HG03442 (cell line): ENCODE results near the gene CNTNAP3B.
"Not testable (repeated sequence)": the region's sequence is repeated elsewhere in the genome, so short reads cannot be mapped to it uniquely, and the experiment has no call there.

Experiments
- ATAC-seq: cut with Tn5 transposase; IDR thresholded peaks from one replicate; pipeline ENCODE4 v1.9.1; 2021; ENCODE audit warnings: mild to moderate bottlenecking, moderate library complexity; ENCODE audit not compliant: unreplicated experiment

CNTNAP3B gene

GRCh38 chr9:42129073-42129729 is at the start of gene CNTNAP3B:
Gene CNTNAP3B, minus strand, starts transcription at chr9:42129426. Its CDS starts 332 bp downstream, at chr9:42129094.
- ATAC-seq: not testable (repeated sequence)

- ATAC-seq: not testable (repeated sequence)
Observed at GRCh38 chr9:42160299-42160698, 31.1 kb upstream of the CNTNAP3B start.

- not testable (repeated sequence) for ATAC-seq
Observed at GRCh38 chr9:42127056-42127841, 2.0 kb downstream of the CNTNAP3B start.

- ATAC-seq: not testable (repeated sequence)
Observed at GRCh38 chr9:42121007-42121406, 8.2 kb downstream of the CNTNAP3B start.

GRCh38 chr9:42095929-42096328 is 33.3 kb downstream of the CNTNAP3B start:
- not testable (repeated sequence) for ATAC-seq

GRCh38 chr9:42084559-42084952 is 44.7 kb downstream of the CNTNAP3B start:
- not testable (repeated sequence) for ATAC-seq

- ATAC-seq: not testable (repeated sequence)
Observed at GRCh38 chr9:42083877-42084558, 45.2 kb downstream of the CNTNAP3B start.

- not testable (repeated sequence) for ATAC-seq
Observed at GRCh38 chr9:42080376-42080775, 48.9 kb downstream of the CNTNAP3B start.

GRCh38 chr9:42074868-42075267 is 54.4 kb downstream of the CNTNAP3B start:
- not testable (repeated sequence) for ATAC-seq

- ATAC-seq: not testable (repeated sequence)
Observed at GRCh38 chr9:42071026-42071425, 58.2 kb downstream of the CNTNAP3B start.

GRCh38 chr9:42070035-42070799 is 59.0 kb downstream of the CNTNAP3B start:
- not testable (repeated sequence) for ATAC-seq

GRCh38 chr9:42053874-42054273 is 75.4 kb downstream of the CNTNAP3B start:
- ATAC-seq: not testable (repeated sequence)

GRCh38 chr9:42050701-42051100 is 78.5 kb downstream of the CNTNAP3B start:
- not testable (repeated sequence) for ATAC-seq

- not testable (repeated sequence) for ATAC-seq
Observed at GRCh38 chr9:42044422-42045010, 84.7 kb downstream of the CNTNAP3B start.

- ATAC-seq: not testable (repeated sequence)
Observed at GRCh38 chr9:42033541-42033940, 95.7 kb downstream of the CNTNAP3B start.

GRCh38 chr9:42020639-42021038 is 108.6 kb downstream of the CNTNAP3B start:
- ATAC-seq: not testable (repeated sequence)

GRCh38 chr9:42018220-42018922 is 110.9 kb downstream of the CNTNAP3B start:
- not testable (repeated sequence) for ATAC-seq

GRCh38 chr9:42014317-42014716 is 114.9 kb downstream of the CNTNAP3B start:
- ATAC-seq: not testable (repeated sequence)

GRCh38 chr9:41991607-41992006 is 137.6 kb downstream of the CNTNAP3B start:
- ATAC-seq: not testable (repeated sequence)

- not testable (repeated sequence) for ATAC-seq
Observed at GRCh38 chr9:41980271-41980670, 149.0 kb downstream of the CNTNAP3B start.
